Natural killer cell (primary cell): ENCODE measurements around the gene EHHADH. TPM values are rescaled to one million over a fixed set of nuclear protein-coding genes. Genes with fewer than 3 reads are reported as not detected.

Experiments used
- ATAC-seq, 3 donors: fragments of 150-1000 bp in 2 of 3; fragments of 200-7000 bp in 1 of 3; cut with Tn5 transposase; 1 replicate in 1 of 3; 2 replicates in 2 of 3; pipeline ENCODE4 v1.10.0; 2021; ENCODE audit warnings: mild to moderate bottlenecking in 2 of 3, moderate library complexity in 2 of 3
- DNase-seq, 2 donors: peaks; one replicate each; pipeline versions ENCODE4 v3.0.0 to v3.0.0-alpha.2; 2013 to 2021; ENCODE audit warnings: mixed read lengths in 1 of 2
- H3K27ac ChIP-seq: one replicate; pipeline ENCODE4 v1.5.1; 2013; ENCODE audit warnings: mild to moderate bottlenecking, low read length
- H3K27me3 ChIP-seq: one replicate; pipeline ENCODE4 v1.6.1; 2013; ENCODE audit warnings: low read length; ENCODE audit not compliant: control insufficient read depth, insufficient read depth
- H3K36me3 ChIP-seq: one replicate; pipeline ENCODE4 v1.6.1; 2013; ENCODE audit warnings: low read length; ENCODE audit not compliant: control insufficient read depth, insufficient read depth
- H3K4me1 ChIP-seq: one replicate; pipeline ENCODE4 v1.6.1; 2013; ENCODE audit warnings: low read length; ENCODE audit not compliant: control insufficient read depth, insufficient read depth
- H3K4me3 ChIP-seq: one replicate; pipeline ENCODE4 v1.5.1; 2013; ENCODE audit warnings: low read length
- H3K9me3 ChIP-seq: one replicate; pipeline ENCODE4 v1.6.1; 2013; ENCODE audit warnings: low read length; ENCODE audit not compliant: control insufficient read depth, insufficient read depth
- H3K27ac Mint-ChIP-seq, 2 donors: one replicate each; pipeline ENCODE4 v1.8.0; 2022; ENCODE audit warnings: mild to moderate bottlenecking in 2 of 2, mixed read lengths in 2 of 2, moderate library complexity in 1 of 2
- H3K27me3 Mint-ChIP-seq, 2 donors: one replicate each; pipeline ENCODE4 v1.8.0; 2022; ENCODE audit warnings: low read depth in 2 of 2, mixed read lengths in 2 of 2
- H3K36me3 Mint-ChIP-seq: one replicate; pipeline ENCODE4 v1.8.0; 2022; ENCODE audit warnings: mixed read lengths
- H3K4me1 Mint-ChIP-seq, 2 donors: one replicate each; pipeline ENCODE4 v1.8.0; 2022; ENCODE audit warnings: mixed read lengths in 2 of 2
- H3K4me3 Mint-ChIP-seq: one replicate; pipeline ENCODE4 v1.8.0; 2022; ENCODE audit warnings: mild to moderate bottlenecking, moderate library complexity, mixed read lengths
- H3K9me3 Mint-ChIP-seq, 2 donors: one replicate each; pipeline ENCODE4 v1.8.0; 2022; ENCODE audit warnings: mixed read lengths in 2 of 2
- CTCF ChIP-seq: fragments of 200-600 bp; IDR thresholded peaks from one replicate; pipeline ENCODE4 v1.8.0; 2022; ENCODE audit warnings: antibody characterized with exemption
- WGBS: methylation state at CpG from one replicate; pipeline ENCODE4 v1.1.7; 2013; ENCODE audit warnings: missing lambda C conversion rate; ENCODE audit not compliant: insufficient coverage; 5-methylcytosine and 5-hydroxymethylcytosine counted together
- intact Hi-C: fragments of 100-400 bp; cut with micrococcal nuclease; formaldehyde crosslinking; loops from one replicate; pipeline ENCODE4 v1.14.2; 2022
- total RNA-seq, 4 donors: library from RNA; stranded (reverse); fragments of 120-200 nt in 1 of 4; gene quantifications; one replicate each; pipeline versions ENCODE4 v1.2.3 to v1.2.4, GENCODE V29; 2013 to 2022

EHHADH gene
- total RNA-seq, 3 donors from 2014 or later (not counting 1 experiment from before 2014, with no cell fraction given) = 0.58 to 1.1 (median 0.64) TPM

GRCh38 chr3:185197068-185197467 is 56.8 kb downstream of the EHHADH start:
- no peak for DNase-seq
- 97% methylated on average over 2 of the region's 2 CpGs for WGBS
- H3K4me1 Mint-ChIP-seq = no peaks in the 10 kb centered on the region
- no peaks in the 10 kb centered on the region for H3K9me3 Mint-ChIP-seq
- H3K27me3 ChIP-seq = no peaks in the 10 kb centered on the region
- H3K9me3 ChIP-seq = no peaks in the 10 kb centered on the region
- H3K27me3 Mint-ChIP-seq = no peaks in the 10 kb centered on the region
- H3K4me3 ChIP-seq = no peak overlapping the region
- H3K4me1 ChIP-seq = no peaks in the 10 kb centered on the region
- ATAC-seq = no peak
- TF ChIP-seq CTCF = no peak
- intact Hi-C loops = no loop called here
- H3K36me3 Mint-ChIP-seq = no peaks in the 10 kb centered on the region
- H3K27ac ChIP-seq = no peak overlapping the region
- no peak overlapping the region for H3K27ac Mint-ChIP-seq
- H3K36me3 ChIP-seq = no peaks in the 10 kb centered on the region
- no peak overlapping the region for H3K4me3 Mint-ChIP-seq

DNA sequence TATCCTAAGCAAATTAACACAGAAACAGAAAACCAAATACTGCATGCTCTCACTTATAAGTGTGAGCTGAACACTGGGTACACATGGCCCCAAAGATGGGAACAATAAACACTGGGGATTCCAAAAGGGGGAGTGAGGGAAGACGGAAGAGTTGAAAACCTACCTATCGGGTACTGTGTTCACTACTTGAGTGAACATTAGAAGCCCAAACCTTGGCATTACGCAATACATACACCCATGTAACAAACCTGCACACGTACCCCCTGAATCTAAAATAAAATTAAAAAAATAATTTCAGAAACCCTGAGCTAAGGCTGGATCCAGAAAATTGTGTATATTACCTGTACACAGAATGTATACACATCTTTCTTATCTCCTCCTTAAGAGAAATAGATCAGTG is 58.2 kb downstream of the EHHADH start:
- DNase-seq (no peak), ATAC-seq (no peak)
- no peaks in the 10 kb centered on the region for H3K36me3 ChIP-seq
- Mint-ChIP-seq H3K4me1 (no peaks in the 10 kb centered on the region), H3K27me3 (no peaks in the 10 kb centered on the region), H3K27ac (no peak overlapping the region), H3K9me3 (no peaks in the 10 kb centered on the region), H3K4me3 (no peak overlapping the region), H3K36me3 (no peaks in the 10 kb centered on the region)
- intact Hi-C loops = no loop called here
- no peak for TF ChIP-seq CTCF
- H3K4me3 ChIP-seq = no peak overlapping the region
- no peaks in the 10 kb centered on the region for H3K4me1 ChIP-seq
- 97% methylated on average over 4 of the region's 4 CpGs for WGBS
- H3K27ac ChIP-seq = no peak overlapping the region
- no peaks in the 10 kb centered on the region for H3K9me3 ChIP-seq
- H3K27me3 ChIP-seq = no peaks in the 10 kb centered on the region

DNA sequence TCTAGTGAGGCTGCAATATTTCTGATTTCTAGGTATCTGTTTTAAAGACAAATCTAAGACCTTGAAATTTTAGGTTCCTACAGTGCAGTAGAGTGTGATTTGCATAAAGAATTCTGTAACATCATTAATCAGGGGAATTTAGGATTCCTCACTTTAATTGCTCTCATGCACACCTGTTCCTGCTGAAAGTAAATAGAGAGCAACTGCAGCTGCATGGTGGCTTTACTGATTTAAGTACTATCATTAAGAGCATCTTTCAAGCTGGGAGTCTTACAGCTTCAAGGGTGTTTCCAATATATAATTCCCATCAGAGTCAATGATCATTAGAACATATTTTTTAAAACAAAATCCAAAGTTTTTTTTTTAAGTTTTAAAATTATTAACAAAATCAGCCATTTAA is 65.0 kb downstream of the EHHADH start:
- H3K9me3 ChIP-seq = no peaks in the 10 kb centered on the region
- no peaks in the 10 kb centered on the region for H3K36me3 ChIP-seq
- Mint-ChIP-seq H3K27ac (no peak overlapping the region), H3K27me3 (peaks cover 6 to 11% of the 10 kb centered on the region in 2 donors), H3K36me3 (no peaks in the 10 kb centered on the region), H3K9me3 (no peaks in the 10 kb centered on the region), H3K4me1 (no peaks in the 10 kb centered on the region), H3K4me3 (no peak overlapping the region)
- no peak for TF ChIP-seq CTCF
- DNase-seq = no peak
- no peaks in the 10 kb centered on the region for H3K27me3 ChIP-seq
- ATAC-seq = no peak
- no peak overlapping the region for H3K4me3 ChIP-seq
- no peak overlapping the region for H3K27ac ChIP-seq
- H3K4me1 ChIP-seq = no peaks in the 10 kb centered on the region
- intact Hi-C loops = no loop called here

DNA sequence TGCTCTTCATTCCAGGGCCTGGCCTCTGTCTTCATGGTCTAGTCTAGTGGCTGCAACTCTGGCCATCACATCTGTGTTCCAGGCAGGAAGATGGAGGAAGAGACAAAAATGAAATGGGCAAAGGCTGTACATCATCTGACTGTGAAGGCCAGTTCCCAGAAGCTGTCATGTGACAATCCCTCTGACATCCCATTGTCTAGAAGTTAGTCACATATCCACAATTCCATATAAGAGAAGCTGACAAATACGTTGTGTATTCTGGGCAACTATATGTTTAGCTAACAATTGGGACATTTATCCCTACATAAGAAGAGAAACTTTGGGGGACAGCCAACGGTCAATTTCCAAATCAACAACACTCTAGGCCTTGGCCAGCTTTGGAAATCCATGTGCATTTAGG is 66.5 kb downstream of the EHHADH start:
- intact Hi-C loops = no loop called here
- H3K4me3 Mint-ChIP-seq = no peak overlapping the region
- peaks cover 9 to 11% of the 10 kb centered on the region in 2 donors for H3K27me3 Mint-ChIP-seq
- no peak for TF ChIP-seq CTCF
- DNase-seq (no peak), ATAC-seq (no peak)
- no peaks in the 10 kb centered on the region for H3K4me1 Mint-ChIP-seq
- no peak overlapping the region for H3K27ac Mint-ChIP-seq
- H3K9me3 Mint-ChIP-seq = no peaks in the 10 kb centered on the region
- Histone ChIP-seq H3K4me1 (no peaks in the 10 kb centered on the region), H3K9me3 (no peaks in the 10 kb centered on the region), H3K27me3 (no peaks in the 10 kb centered on the region), H3K27ac (no peak overlapping the region), H3K4me3 (no peak overlapping the region), H3K36me3 (no peaks in the 10 kb centered on the region)
- H3K36me3 Mint-ChIP-seq = no peaks in the 10 kb centered on the region
- WGBS = 100% methylated on average over 1 of the region's 2 CpGs
